ENCODE measurements around the gene SP1.
"Not testable (repeated sequence)": the region's sequence is repeated elsewhere in the genome, so short reads cannot be mapped to it uniquely, and the experiment has no call there.

The SP1 gene

GRCh38 chr12:53441040-53441833, 61.3 kb downstream of the SP1 start, which contains the start of gene PRR13:
Gene PRR13, plus strand, starts transcription at chr12:53441734. Its CDS starts 981 bp downstream, at chr12:53442715.
- ATAC-seq (peak; percentile 98), DNase-seq (ENCODE audit: low spot score in 2 of 2) (peak; percentile 91 to 96)
- H3K4me3 Mint-ChIP-seq: peak within 1 kb of the TSS; percentile 81
- peaks cover 41% of the 10 kb centered on the region for H3K4me1 Mint-ChIP-seq
- no peaks in the 10 kb centered on the region for H3K9me3 Mint-ChIP-seq
- H3K36me3 Mint-ChIP-seq: peaks cover 49% of the 10 kb centered on the region
- H3K27ac Mint-ChIP-seq: peak within 1 kb of the TSS; percentile 88

- Mint-ChIP-seq H3K27ac (peak overlapping the region; percentile 88), H3K36me3 (peaks cover 76% of the 10 kb centered on the region), H3K4me3 (peak overlapping the region; percentile 81), H3K4me1 (peaks cover 45% of the 10 kb centered on the region), H3K9me3 (no peaks in the 10 kb centered on the region)
- ATAC-seq (no peak), DNase-seq (ENCODE audit: low spot score in 2 of 2) (no peak)
Observed at GRCh38 chr12:53443955-53444354, 64.0 kb downstream of the SP1 start.

DNA sequence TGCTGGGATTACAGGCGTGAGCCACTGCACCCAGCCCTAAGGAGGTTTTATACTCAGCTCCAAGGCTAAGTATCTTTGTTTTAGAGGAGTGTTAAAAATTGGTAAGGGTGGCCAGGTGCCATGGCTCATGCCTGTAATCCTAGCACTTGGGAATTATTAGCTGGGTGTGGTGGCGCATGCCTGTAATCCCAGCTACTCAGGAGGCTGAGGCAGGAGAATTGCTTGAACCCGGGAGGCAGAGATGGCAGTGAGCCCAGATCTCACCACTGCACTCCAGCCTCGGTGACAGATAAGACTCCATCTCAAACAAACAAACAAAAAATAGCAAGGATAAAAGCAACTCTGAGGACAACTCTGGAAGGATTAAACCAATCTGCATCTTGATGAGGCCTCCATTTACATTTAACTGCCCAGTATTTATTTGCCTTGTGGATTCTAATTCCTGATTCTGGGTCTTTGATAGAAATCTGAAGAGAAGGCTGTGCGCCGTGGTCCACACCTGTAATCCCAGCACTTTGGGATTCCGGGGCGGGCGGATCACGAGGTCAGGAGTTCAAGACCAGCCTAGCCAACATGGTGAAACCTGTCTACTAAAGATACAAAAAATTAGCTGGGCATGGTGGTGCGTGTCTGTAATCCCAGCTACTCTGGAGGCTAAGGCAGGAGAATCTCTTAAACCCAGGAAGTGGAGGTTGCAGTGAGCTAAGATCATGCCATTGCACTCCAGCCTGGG, 64.8 kb downstream of the SP1 start:
- H3K36me3 Mint-ChIP-seq: peaks cover 83% of the 10 kb centered on the region
- not testable (repeated sequence) for H3K9me3 Mint-ChIP-seq; ATAC-seq; DNase-seq (ENCODE audit: low spot score in 2 of 2)
- peaks cover 45% of the 10 kb centered on the region for H3K4me1 Mint-ChIP-seq
- H3K4me3 Mint-ChIP-seq: peak overlapping the region; percentile 81
- peak overlapping the region; percentile 40 for H3K27ac Mint-ChIP-seq

GRCh38 chr12:53450936-53451335, 71.0 kb downstream of the SP1 start:
- Mint-ChIP-seq H3K27ac (no peak overlapping the region), H3K4me3 (no peak overlapping the region), H3K9me3 (no peaks in the 10 kb centered on the region), H3K4me1 (peaks cover 39% of the 10 kb centered on the region), H3K36me3 (peaks cover 84% of the 10 kb centered on the region)
- DNase-seq (ENCODE audit: low spot score in 2 of 2) (no peak), ATAC-seq (no peak)

DNA sequence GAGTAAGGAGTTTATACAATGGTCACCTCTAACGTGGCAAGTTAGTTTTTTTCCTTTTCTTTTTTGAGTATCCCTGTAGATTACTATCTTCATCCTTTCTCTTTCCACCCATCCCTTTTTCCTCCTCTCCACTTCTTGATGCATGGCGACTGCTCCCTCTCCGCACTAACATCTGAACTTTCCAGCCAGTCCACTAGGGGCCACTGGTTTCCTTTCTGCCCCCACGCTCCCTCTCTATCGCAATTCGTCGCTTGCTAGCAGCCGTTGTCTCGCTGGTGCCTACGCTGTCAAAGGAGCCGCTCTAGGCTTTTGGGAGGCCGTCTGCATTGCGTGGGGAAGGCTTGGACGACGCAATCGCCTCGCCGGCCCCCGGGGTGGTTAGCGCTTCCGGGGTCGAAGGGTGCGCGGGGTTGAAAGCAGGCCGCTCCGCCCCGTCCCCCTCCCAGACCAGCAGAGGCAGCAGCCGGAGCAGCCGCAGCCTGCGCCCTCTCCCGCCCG, 71.7 kb downstream of the SP1 start, which contains the start of gene PCBP2:
Gene PCBP2 (plus strand): TSS at position 442 of the 498 bp plus-strand sequence. CDS start 2,699 bp downstream, outside the sequence.
- Mint-ChIP-seq H3K36me3 (peaks cover 84% of the 10 kb centered on the region), H3K4me3 (peak within 1 kb of the TSS; percentile 89)

GRCh38 chr12:53452159-53453077, 72.4 kb downstream of the SP1 start:
- Mint-ChIP-seq H3K4me1 (peaks cover 32% of the 10 kb centered on the region), H3K4me3 (peak overlapping the region; percentile 89)
- ATAC-seq: peak; percentile 53

More for the DNA sequence above, 71.7 kb downstream of the SP1 start, which contains the start of gene PCBP2:
- peaks cover 32% of the 10 kb centered on the region for H3K4me1 Mint-ChIP-seq
- DNase-seq (ENCODE audit: low spot score in 2 of 2) (peak; percentile 90 to 97), ATAC-seq (peak; percentile 98)
- H3K9me3 Mint-ChIP-seq: no peaks in the 10 kb centered on the region
- H3K27ac Mint-ChIP-seq: peak within 1 kb of the TSS; percentile 99

GRCh38 chr12:53453953-53454640, 74.1 kb downstream of the SP1 start:
- Mint-ChIP-seq H3K4me1 (peaks cover 38% of the 10 kb centered on the region), H3K4me3 (peak overlapping the region; percentile 89), H3K36me3 (peaks cover 84% of the 10 kb centered on the region), H3K9me3 (no peaks in the 10 kb centered on the region), H3K27ac (peak overlapping the region; percentile 99)
- no peak for ATAC-seq
- DNase-seq (ENCODE audit: low spot score in 2 of 2): no peak

More at GRCh38 chr12:53452159-53453077, 72.4 kb downstream of the SP1 start:
- peaks cover 84% of the 10 kb centered on the region for H3K36me3 Mint-ChIP-seq
- H3K27ac Mint-ChIP-seq: peak overlapping the region; percentile 99
- DNase-seq (ENCODE audit: low spot score in 2 of 2): peak; percentile 68 to 90
- no peaks in the 10 kb centered on the region for H3K9me3 Mint-ChIP-seq

GRCh38 chr12:53454707-53455106, 74.7 kb downstream of the SP1 start:
- ATAC-seq (no peak), DNase-seq (ENCODE audit: low spot score in 2 of 2) (no peak)
- no peaks in the 10 kb centered on the region for H3K9me3 Mint-ChIP-seq
- peak overlapping the region; percentile 99 for H3K27ac Mint-ChIP-seq
- peak overlapping the region; percentile 89 for H3K4me3 Mint-ChIP-seq
- peaks cover 85% of the 10 kb centered on the region for H3K36me3 Mint-ChIP-seq
- H3K4me1 Mint-ChIP-seq: peaks cover 38% of the 10 kb centered on the region

GRCh38 chr12:53456654-53457366, 76.8 kb downstream of the SP1 start:
- no peaks in the 10 kb centered on the region for H3K9me3 Mint-ChIP-seq
- H3K36me3 Mint-ChIP-seq: peaks cover 100% of the 10 kb centered on the region
- H3K27ac Mint-ChIP-seq: no peak overlapping the region
- H3K4me1 Mint-ChIP-seq: peaks cover 44% of the 10 kb centered on the region
- DNase-seq (ENCODE audit: low spot score in 2 of 2) (no peak), ATAC-seq (no peak)
- H3K4me3 Mint-ChIP-seq: no peak overlapping the region

DNA sequence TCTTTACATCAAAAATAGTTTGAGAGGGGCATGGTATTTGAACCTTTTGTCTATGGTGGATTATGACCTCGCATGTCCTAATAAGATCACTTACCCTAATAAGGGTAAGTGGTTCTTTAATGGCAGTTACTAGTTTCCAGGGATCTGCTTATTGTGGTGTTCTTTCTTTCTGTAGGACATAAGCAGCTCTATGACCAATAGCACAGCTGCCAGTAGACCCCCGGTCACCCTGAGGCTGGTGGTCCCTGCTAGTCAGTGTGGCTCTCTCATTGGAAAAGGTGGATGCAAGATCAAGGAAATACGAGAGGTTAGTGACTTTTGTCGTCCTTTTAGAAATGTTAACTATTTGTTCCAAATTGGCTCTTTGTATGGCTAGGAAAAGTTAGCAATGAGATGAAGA, 79.1 kb downstream of the SP1 start:
- H3K4me1 Mint-ChIP-seq: peaks cover 46% of the 10 kb centered on the region
- no peaks in the 10 kb centered on the region for H3K9me3 Mint-ChIP-seq
- DNase-seq (ENCODE audit: low spot score in 2 of 2) (no peak), ATAC-seq (no peak)
- no peak overlapping the region for H3K27ac Mint-ChIP-seq
- no peak overlapping the region for H3K4me3 Mint-ChIP-seq
- peaks cover 100% of the 10 kb centered on the region for H3K36me3 Mint-ChIP-seq

DNA sequence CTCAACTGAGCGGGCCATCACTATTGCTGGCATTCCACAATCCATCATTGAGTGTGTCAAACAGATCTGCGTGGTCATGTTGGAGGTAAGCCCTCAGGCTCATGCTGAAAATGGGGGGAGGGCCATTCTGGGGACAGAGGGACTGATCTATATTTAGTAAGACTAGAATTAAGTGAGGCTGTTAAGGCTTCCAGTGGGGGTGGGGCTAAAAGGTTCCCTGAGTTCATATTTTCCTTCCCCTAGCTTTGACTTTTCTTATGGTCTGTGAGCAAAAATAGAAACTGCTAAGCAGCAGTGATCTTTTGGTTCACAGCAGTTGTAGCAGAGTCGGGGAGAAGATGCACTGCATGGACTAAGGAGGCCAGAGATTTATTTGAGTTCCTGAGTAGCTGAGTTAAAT, 81.1 kb downstream of the SP1 start:
- Mint-ChIP-seq H3K27ac (peak overlapping the region; percentile 58), H3K36me3 (peaks cover 100% of the 10 kb centered on the region)

DNA sequence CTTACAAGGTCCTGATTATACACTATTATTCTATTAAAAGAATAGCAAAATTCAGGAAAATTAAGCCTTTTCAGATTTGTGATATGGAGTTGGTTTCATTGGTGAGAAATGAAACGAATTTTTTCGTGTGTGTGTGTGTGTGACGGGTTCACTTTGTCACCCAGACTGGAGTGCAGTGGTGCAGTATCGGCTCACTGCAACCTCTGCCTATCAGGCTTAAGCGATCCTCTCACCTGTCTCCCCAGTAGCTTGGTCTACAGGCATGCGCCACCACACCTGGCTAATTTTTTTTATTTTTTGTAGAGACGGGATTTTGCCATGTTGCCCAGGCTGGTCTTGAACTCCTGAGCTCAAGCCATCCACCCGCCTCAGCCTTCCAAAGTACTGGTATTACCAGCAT, 81.6 kb downstream of the SP1 start:
- H3K4me1 Mint-ChIP-seq: peaks cover 38% of the 10 kb centered on the region
- ATAC-seq (no peak), DNase-seq (ENCODE audit: low spot score in 2 of 2) (no peak)
- H3K4me3 Mint-ChIP-seq: no peak overlapping the region
- peak overlapping the region; percentile 58 for H3K27ac Mint-ChIP-seq
- H3K36me3 Mint-ChIP-seq: peaks cover 100% of the 10 kb centered on the region
- no peaks in the 10 kb centered on the region for H3K9me3 Mint-ChIP-seq

More for the DNA sequence above, 81.1 kb downstream of the SP1 start:
- ATAC-seq (no peak), DNase-seq (ENCODE audit: low spot score in 2 of 2) (no peak)
- Mint-ChIP-seq H3K4me1 (peaks cover 36% of the 10 kb centered on the region), H3K9me3 (no peaks in the 10 kb centered on the region), H3K4me3 (no peak overlapping the region)

DNA sequence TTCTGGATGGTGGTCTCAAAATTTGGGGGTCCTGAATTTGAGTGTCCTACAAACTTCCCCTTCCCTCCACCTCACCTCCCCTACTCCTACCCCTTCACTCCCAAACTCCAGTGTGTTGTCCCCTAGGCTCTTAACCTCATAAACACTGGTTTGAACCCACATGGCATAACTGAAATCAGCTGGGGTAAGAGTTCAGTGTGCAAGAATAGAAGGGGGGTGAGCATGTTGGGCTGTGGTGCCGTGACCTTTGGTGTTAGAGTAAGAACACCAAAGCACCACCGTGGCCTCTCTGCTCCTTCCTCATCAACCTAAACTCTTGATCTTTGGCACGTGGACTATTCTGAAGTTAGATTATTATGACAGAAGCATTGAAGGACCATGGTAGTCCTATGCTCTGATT, 83.0 kb downstream of the SP1 start:
- DNase-seq (ENCODE audit: low spot score in 2 of 2) (no peak), ATAC-seq (no peak)
- Mint-ChIP-seq H3K4me3 (no peak overlapping the region), H3K27ac (peak overlapping the region; percentile 6), H3K4me1 (peaks cover 43% of the 10 kb centered on the region), H3K9me3 (no peaks in the 10 kb centered on the region), H3K36me3 (peaks cover 100% of the 10 kb centered on the region)

Measured in stimulated activated effector memory CD8-positive, alpha-beta T cell treated with anti-CD3 and anti-CD28 coated beads, Interleukin-12 subunit alpha, Interleukin-12 subunit beta, amount 100 ng/mL, for 72 hours (primary cell).